NAMALWA (cell line): ENCODE measurements around the gene CPN1.

Experiments used
- DNase-seq: peaks from one replicate; pipeline ENCODE4 v3.0.0-alpha.2; 2015; ENCODE audit warnings: low spot score

The CPN1 gene

DNA sequence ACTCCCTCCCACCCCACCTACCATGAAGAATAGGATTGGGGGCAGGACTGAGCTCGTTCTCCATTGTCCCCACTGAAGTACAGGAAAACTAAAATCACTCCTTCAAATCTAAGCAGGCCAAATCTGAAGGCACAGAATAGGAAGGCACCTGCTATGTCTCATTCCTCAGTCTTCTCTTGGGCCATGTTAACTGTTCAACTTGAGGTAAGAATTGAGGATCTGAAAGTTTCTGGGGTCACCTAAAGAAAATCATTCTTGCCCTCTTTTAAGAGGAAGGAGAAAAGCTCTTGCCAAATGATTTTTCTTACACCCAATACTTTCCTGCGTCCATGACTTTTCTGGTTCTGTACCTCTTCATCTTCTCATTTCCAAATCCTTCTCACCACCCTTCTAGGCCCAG, 4.9 kb downstream of the CPN1 start:
- DNase-seq = no peak

DNA sequence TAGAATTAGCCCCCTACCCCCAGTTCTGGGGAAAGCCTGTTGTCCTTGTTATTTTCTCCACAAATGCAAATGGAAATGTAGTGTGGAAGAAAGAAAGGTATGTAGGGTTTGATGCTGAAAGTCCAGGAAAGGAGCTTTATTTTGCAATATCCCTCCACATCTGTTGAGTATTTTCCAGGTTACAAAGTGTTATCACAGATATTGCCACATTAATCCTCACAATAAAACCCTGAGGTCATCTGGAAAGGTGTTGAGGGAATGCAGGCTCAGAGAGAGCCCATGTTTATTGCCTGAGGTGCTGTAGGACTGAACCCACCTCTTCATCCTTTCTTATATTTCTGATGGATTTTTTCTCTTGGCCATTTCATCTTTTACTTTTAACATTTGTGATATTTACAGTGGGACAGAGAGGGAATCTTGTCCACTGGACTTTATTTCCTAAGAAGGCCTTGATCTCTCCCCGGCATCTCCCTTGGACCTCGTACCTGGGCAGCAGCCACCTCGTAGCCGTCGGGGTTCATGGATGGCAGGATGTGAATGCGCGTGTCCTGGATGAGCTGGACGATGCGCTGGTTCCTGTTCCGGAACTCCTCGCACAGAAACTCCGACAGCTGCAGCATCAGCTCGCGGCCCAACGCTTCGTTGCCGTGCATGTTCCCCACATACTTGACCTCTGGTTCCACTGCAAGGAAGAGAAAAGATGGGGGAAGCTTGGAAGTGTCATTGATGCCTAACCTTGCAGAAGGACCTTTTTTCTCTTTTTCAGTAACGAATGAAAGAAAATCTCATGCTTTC, 6.0 kb downstream of the CPN1 start:
- DNase-seq = no peak

DNA sequence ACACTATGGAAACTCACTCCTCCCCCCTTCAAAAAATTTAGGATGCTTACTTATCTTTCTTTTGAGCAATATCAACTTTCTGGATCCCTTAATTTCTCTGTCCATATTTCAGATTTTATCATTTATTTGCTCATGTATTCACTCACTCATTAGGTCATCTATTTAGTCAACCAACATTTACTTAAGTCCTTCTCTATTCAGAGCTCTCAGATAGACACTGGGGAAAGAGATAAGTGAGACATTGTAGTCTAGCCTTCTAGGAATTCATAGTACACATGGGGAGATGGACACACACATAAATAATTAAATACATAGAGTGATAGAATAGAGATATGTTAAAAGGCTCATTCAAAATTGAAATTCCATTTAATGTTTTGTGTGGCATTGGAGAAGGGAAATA, 9.2 kb downstream of the CPN1 start:
- DNase-seq = no peak

DNA sequence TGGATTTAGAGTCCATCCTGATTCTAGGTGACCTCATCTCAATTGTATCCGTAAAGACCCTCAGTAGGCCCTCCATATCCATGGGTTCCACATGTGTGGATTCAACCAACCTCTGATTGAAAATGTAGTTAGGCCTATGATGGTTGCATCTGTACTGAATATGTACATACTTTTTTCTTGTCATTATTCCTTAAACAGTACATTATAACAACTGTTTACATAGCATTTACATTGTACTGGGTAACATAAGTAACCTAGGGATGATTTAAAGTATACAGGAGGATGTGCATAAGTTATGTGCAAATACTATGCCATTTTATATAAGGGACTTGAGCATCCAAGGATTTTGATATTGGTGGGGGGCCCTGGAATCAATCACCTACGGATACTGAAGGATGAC, 10.1 kb downstream of the CPN1 start:
- no peak for DNase-seq

DNA sequence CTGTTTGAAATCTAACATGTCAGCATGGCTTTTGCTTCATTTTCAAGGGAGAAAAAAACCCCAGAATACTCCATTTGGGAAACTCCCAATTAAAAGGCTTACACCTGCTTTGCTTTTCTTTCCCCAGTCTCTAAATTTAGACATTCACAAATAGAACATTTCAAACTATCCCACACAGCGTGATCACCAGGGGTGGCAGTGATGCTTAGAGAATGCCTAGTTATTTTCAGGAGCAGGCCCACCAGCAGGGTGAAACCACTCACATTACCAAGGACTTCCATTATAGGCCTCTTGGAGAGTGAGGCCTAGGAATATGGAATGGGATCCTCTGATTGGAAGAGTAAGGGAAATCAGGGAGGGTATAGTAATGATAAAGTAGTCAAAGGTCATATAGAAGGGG, 14.2 kb downstream of the CPN1 start:
- DNase-seq = no peak

DNA sequence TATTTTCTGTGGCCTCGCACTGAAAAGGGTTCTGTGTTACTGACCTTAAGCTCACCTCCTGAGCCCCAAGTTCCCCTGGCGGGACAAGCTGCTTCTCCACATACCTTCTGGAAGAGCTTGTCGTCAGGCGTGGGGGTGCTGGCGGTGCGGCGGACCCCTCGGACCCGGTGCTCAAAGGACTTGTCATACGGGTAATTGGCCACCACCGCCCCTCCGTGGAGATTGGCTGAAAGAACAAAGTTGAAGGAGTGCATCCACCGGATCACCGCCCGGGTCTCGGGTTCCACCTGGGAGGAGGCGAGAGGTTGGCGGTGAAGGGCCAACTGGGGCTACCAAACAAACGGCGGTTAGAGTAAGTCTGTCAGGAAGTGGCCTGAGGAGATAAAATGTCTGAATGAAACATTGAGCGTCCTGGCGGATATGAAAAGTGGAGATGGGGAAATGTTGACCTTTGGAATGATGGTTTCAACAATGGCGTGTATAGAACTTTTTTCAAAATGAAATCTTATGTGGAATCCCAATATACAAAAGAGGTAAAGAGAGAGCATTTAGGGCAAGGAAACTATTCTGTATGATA, 16.5 kb downstream of the CPN1 start:
- DNase-seq = no peak

DNA sequence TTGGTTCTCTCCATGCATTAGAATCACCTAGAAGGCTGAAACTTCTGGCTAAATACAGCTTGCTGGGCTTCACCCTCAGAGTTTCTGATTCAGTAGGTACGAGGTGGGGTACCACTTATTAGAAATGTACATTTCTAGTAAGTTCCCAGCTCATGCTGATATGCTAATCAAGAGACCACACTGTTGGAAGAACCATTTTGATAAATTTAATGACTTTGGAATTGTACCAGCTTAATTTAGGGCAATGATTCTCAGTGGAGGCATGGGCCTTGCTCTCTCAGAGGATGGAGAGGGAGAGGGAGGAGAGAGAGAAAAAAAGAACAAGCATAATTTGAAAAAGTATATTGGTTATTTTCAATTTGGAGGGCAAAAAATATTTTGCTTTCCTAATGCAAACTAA, 20.3 kb downstream of the CPN1 start:
- no peak for DNase-seq

DNA sequence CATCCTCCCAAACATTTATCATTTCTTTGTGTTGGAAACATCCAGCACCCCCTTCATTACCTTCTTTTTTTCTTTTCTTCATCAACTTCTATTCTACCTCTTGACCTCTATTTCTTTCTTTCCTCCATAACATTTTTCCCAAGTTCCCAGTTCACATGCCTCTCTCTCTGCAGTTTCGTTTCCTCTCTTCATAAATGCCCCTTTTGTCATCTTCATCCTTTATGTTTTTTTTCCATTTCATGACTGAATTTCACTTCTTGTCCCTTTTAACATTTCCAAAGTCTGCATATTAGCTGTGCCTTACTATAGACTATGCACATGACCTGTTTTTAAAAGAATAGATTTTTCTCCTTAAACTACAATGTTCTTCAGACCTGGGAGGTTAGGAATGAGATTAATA, 23.7 kb downstream of the CPN1 start:
- DNase-seq = no peak

DNA sequence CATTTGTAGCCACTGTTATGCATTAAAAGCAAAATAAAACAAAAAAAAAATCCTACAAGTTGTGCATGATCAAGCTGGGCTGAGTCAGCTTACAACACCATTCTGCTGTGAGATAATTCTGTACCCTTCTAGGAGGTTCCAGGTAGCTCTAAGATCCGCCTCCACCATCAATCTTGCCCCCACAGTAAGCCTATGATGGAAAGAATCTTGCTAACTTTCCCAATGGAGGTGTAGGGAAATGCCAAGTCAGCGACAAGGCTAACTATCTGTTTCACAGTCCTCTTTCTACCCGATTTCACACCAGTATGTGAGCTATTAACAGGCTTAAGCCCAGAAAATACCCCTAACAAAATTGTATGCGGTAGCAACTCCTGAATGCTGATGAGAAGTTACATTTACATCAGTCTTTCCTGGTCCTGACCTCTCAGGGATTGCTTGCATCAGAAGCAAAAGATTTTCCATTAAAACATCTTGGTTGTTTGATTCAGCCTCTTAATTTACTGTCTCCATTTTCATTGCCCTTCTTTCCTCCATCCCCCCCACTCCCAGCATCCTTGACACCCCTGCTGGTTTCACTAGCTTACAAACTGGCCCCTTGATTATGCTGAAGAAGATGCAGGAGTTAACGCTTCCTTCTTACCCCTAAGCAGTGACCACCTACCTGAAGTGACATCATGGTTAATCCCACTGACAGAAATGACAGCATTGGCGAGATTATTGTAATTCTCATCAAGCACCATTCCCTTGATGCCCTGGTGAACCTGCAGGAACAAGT, 27.8 kb downstream of the CPN1 start:
- no peak for DNase-seq

DNA sequence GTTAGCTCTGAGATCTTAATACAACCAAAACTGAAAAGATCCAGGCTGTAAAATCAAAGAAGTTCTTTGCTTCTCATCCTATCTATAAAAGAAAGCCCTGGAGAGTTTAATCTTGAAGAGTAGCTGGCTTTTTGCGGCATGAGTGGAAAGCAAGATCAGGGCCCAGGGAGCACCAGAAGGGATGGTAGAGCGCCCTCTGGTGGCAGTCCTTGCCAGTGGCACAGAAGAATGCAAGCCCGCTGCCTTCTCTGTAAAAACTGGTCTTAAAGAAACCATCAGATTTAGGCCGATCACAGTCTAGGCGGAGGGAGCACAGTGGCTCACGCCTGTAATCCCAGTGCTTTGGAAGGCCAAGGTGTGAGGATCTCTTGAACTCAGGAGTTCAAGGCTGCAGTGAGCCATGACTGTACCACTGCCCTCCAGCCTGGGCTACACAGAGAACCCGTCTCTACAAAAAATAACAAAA, 35.6 kb downstream of the CPN1 start:
- DNase-seq = peak; percentile 92

DNA sequence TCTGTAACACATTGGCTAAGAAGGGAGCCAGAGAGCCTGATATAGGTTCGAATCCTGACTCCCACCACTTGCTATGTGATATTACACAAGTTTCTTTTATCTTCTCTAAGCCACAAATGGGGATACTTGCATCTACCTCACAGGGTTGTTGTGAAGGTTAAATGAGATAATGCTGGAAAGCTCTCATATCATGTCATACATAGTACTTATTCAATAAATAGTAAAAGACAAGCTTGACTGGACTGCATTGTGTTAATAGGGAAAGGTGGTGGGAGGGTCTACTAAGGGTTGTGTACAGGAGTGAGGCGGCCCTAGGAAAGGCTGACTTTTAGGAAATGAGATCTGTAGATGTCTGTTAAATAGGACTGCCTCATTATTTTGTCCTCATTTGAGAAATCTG, 36.1 kb downstream of the CPN1 start:
- DNase-seq = no peak

DNA sequence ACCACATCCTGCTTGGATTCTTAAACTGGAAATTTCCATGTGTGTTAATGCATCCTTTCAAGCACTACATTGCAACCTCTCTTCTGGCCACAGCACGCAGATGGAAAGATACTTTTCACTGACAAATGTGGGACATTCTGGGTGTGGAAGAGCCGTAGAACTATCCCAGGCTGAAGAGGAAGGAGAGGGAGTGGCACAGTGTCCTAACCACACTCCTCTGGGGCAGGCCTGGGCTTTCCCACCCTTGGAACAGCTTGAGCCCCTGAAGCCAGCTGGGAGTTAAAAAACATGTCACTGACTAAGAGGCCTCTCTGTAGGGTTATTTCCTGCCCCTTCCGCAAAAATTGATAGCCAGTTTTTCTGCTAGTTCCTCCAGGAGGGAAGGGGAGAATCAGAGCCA, 37.9 kb downstream of the CPN1 start:
- DNase-seq = no peak

DNA sequence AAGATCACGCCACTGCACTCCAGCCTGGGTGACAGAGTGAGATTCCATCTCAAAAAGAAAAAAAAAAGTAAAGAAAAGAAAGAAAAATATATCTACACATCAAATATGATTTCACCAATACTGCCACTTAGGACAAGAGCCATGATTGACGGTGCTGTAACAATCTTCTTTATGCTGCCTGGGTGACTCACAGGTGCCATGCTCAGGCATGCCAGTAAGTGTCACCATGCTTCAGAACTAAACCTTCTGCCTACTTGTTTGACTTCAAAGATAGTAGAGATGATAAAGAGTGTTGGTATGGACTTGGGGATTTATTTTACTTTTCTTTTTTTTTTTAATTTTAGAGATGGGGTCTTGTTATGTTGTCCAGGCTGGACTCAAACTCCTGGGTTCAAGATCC, 38.3 kb downstream of the CPN1 start:
- no peak for DNase-seq

DNA sequence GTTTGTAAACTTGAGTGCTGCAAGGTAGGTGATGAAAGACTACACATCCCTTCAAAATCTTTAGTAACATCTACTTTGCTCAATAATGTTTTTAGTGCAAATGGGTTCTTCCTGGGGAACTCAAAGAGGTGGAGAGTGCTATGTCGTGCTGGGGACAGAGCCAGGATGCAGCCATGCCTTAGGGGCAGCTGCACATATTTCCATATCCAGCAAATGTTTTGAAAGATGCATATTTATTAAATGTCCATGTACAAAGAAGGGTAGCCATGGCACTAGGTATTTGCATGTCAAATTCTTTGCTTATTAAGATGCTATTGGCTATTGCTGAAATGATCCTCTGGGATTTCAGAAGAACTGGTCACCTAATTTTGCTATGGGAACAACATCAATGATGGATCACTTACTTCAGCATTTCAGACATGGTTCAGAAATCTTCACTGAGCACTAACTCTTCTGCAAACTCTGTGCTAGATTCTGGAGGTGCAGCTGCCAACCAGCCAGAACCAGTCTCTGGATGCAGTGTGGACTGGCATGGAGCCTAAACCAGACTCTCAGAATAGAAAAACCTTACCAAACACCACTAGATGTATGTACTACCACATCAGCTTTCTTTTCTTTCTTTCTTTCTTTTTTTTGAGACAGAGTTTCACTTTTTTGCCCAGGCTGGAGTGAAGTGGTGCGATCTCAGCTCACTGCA, 40.2 kb downstream of the CPN1 start:
- DNase-seq = no peak

DNA sequence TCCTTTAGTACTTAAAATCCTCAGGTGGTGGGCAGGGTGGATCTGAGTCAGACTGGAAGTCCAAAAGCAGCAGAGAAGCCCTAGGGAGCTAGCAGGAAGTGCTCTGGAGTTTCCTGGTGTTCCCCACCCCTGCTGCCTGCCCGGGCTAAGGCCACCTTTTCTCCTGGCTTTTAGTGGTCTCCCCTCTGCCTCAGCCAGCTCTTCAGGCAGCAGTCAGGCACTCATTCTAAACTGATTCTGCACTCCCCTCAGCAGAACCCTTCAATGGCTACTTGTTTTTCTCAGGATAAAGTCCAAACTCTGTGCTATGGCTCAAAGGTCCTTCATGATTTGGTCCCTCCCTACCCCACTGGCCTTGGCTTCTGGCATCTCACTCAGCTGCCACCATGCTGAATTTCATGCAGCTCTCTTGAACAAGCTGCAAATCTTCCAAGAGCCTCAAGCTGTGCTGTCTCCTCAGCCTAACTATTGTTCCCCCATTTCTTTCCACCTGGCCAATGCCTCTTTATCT, 43.1 kb downstream of the CPN1 start:
- no peak for DNase-seq

DNA sequence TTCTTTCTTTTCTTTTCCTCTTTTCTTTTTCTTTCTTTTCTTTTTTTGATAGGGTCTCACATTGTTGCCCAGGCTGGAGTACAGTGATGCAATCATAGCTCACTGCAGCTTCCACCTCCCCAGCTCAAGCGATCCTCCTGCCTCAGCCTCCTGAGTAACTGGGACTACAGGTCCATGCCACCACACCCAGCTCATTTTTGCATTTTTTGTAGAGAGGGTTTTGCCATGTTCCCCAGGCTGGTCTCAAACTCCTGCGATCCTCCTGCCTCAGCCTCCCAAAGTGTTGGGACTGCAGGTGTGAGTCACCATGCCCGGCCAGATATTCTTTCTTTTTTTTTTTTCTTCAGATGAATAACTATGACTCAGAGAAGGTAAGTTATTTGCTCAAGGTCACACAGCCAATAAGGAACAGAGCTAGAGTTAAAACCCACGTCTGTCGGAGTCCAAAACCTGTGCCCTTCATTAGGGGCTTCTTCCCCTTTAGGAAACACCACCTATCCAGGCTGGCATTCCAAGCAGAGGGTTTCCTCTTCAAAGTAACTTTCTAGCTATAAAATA, 43.8 kb downstream of the CPN1 start:
- no peak for DNase-seq

DNA sequence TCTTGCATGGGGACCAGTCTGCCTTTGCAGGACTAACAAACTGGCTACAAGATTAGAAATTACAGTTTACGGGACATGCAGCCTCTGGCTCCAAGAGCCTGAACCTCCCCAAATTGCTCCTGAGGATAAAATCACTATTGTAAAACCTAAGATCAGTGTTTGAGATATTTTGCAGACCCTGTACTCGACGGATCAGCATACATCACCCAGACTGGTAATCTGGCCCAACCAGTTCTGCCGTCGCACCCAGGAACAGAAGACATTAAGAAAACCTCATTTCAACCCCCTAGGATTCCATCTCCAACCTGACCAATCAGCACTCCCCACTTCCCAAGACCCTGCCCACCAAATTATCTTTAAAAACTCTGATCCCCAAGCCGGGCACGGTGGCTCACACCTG, 44.8 kb downstream of the CPN1 start:
- no peak for DNase-seq

DNA sequence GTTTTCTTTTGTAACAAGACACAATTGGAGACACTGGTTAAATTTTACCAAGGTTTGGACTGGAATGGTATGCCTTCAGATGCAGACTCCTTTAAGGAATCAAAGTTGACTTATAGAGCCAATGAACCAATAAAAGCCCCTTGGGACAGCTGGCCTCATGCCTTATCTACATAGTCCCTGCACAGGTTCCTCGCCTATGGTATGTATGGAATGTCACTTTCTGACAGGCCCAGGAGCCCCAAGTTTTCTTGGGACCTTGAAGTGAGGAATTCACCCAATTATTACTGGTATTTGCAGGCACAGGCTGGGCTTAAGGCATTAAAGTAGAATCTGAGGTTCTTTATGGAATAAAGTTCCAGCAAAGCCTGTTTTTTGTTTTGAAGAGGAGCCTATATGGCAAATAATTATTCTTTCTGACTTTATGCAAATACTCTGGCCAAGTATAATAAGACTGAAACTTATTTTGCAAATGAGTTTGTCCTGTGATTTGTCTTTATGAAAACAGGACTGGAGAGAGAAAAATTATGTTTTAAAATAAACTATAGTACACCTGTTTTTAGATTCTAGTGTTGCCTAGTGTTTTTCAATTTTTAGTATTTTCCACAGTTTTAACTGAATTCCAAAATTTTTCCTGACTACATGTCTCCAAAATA, 47.8 kb downstream of the CPN1 start:
- DNase-seq = no peak

DNA sequence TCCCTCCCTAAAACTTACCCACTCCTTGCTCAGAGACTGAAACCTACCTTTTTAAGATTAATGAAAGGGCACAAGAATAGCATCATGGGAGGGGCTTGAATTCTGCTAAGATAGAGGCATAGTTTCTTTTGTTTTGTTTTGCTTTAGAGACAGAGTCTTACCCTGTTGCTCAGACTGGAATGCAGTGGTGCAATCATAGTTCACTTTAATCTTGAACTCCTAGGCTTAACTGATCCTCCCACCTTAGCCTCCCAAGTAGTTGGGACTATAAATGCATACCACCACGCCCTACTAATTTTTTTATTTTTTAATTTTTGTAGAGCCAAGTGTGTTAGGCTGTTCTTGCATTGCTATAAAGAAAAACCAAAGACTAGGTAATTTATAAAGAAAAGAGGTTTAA, 54.3 kb downstream of the CPN1 start:
- DNase-seq = no peak

DNA sequence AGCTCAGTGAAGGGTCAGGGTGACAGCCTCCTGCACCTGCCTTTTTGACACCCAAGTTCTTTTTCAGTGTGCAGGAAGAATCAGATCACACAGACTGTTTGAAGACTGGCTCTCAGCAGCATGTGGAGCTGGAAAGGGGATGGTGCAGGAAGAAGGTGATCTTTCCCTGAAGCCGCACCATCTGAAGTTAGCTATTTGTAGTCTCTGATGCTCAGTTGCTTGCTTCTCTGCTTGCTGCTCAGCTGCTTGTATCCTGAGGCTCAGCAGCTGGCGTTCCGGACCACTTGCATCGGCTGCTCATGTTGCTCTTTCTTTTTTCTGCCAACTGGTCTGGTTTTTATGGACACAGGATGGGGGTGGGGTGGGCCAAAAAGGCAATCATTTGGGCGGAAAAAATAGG, 56.1 kb downstream of the CPN1 start:
- no peak for DNase-seq

DNA sequence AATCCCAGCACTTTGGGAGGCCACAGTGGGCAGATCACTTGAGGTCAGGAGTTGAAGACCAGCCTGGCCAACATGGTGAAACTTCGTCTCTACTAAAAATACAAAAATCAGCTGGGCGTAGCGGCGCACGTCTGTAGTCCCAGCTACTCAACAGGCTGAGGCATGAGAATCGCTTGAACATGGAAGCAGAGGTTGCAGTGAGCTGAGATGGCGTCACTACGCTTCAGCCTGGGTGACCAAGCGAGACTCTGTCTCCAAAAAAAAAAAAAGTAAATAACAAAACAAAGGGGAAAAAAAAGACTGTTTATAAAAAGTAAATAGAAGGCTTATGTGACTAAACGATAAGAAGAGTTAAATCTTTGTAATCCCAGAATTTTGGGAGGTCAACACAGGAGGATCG, 56.9 kb downstream of the CPN1 start:
- DNase-seq = no peak

DNA sequence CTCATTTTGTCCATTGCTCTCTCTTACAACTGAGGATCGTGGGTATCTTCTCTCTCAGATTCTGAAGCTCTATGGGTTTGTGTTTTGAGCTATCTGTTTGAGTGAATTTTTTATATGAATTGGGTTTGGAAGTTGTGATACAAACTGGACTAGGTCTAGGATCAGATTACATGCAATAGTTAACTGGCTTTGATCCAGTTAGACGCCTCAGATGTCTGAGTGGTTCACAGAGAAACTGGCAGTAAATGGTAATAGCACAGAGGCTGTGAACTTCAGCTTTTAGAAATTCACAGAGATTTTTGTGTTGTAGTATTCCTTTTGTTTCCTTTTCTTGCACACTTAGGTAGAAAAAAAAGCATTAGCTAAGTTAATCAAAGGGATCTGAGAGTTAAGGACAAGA, 59.3 kb downstream of the CPN1 start:
- no peak for DNase-seq
